ENCODE data around the gene GNL2. TPM values are rescaled to one million over a fixed set of nuclear protein-coding genes. Genes with fewer than 3 reads are reported as not detected.
"Not testable (repeated sequence)": the region's sequence is repeated elsewhere in the genome, so short reads cannot be mapped to it uniquely, and the experiment has no call there.

The GNL2 gene
- total RNA-seq, 1 experiment from 2014 or later: 106 TPM

- peaks cover 19 to 23% of the 10 kb centered on the region in 2 experiments for H3K4me1 Mint-ChIP-seq
- H3K9me3 Mint-ChIP-seq; H2BK15ac ChIP-seq (ENCODE audit: low read depth, low read length); H2BK12ac ChIP-seq (ENCODE audit: insufficient read length, low read depth, low read length); H3K9me3 ChIP-seq (ENCODE audit: control insufficient read depth, low read depth, low read length); H3K4ac ChIP-seq (ENCODE audit: low read depth, low read length); H3K18ac ChIP-seq (ENCODE audit: insufficient read length, low read depth, low read length); H2BK120ac ChIP-seq (ENCODE audit: low read depth, low read length, poor library complexity, severe bottlenecking); H3K79me1 ChIP-seq (ENCODE audit: insufficient read depth, low read depth, low read length, poor library complexity, severe bottlenecking); H3K27ac Mint-ChIP-seq; DNase-seq; H3K79me2 ChIP-seq (ENCODE audit: insufficient read depth, low read length); H2AFZ ChIP-seq (ENCODE audit: low read length); H4K8ac ChIP-seq (replicated peaks; ENCODE audit: insufficient read length, low read depth, low read length); H3K27ac ChIP-seq (ENCODE audit: insufficient read length, low read depth, low read length); H3K56ac ChIP-seq (ENCODE audit: insufficient read length, low read depth, low read length); H2BK5ac ChIP-seq (ENCODE audit: insufficient read length, low read length); H3K4me1 ChIP-seq (ENCODE audit: insufficient read depth, low read length); H3K4me2 ChIP-seq (ENCODE audit: insufficient read depth, insufficient read length, low read length); H3K4me3 Mint-ChIP-seq; H3K9ac ChIP-seq (ENCODE audit: extremely low read depth, insufficient read length, low read length); H2BK20ac ChIP-seq (ENCODE audit: low read depth, low read length, poor library complexity, severe bottlenecking); H3K14ac ChIP-seq (ENCODE audit: insufficient read depth, low read length); H3K36me3 Mint-ChIP-seq (ENCODE audit: insufficient read depth in 1 of 3, low read depth in 3 of 3); H2AK5ac ChIP-seq (ENCODE audit: insufficient read length, low read length); H3T11ph ChIP-seq (ENCODE audit: low read length); H3K27me3 ChIP-seq (ENCODE audit: insufficient read depth, low read length); H3K27me3 Mint-ChIP-seq (ENCODE audit: low read depth); H4K20me1 ChIP-seq (ENCODE audit: control insufficient read depth, insufficient read depth, insufficient read length); H3K23ac ChIP-seq (ENCODE audit: insufficient read length, low read depth, low read length); H3K23me2 ChIP-seq (ENCODE audit: insufficient read length, low read depth, low read length, poor library complexity, severe bottlenecking); H4K91ac ChIP-seq (ENCODE audit: insufficient read length, low read depth, low read length); H4K5ac ChIP-seq (ENCODE audit: insufficient read length, low read depth, low read length): not testable (repeated sequence)
- WGBS (ENCODE audit: extremely low coverage, insufficient read length, low lambda C conversion rate): no CpG with 5 or more reads among the region's 31 CpGs
Measured at GRCh38 chr1:37518241-37518640, 77.5 kb downstream of the GNL2 start.

Measured in H9 (cell line).